K562 (cell line): ENCODE results near the gene POLD1. TPM values are rescaled to one million over a fixed set of nuclear protein-coding genes. Genes with fewer than 3 reads are reported as not detected.

Experiments used
- ATAC-seq: fragments of 200-7000 bp; cut with Tn5 transposase; 3 replicates; pipeline ENCODE4 v1.9.1; 2020; ENCODE audit warnings: moderate library complexity
- BruUV-seq: library from RNA; stranded (reverse); fragments of 400-500 nt; replicated peaks from 2 replicates; lab custom pipeline; 2021; lab: Mats Ljungman, UMichigan
- CTCF ChIA-PET: fragments of 300-600 bp; formaldehyde crosslinking; extraction: SDS; loops from one replicate; lab custom pipeline; 2021; ENCODE audit warnings: low intra/inter-chr PET ratio; lab: Yijun Ruan, JAX
- POLR2A ChIA-PET: fragments of 300-600, 350-650 bp; sonication (Branson Sonifier 250); formaldehyde crosslinking; extraction: SDS; loops from one replicate; lab custom pipeline; 2021; ENCODE audit warnings: antibody characterized with exemption, inconsistent platforms; lab: Yijun Ruan, JAX
- DNase-seq, 4 experiments: peaks; one replicate each; pipeline versions ENCODE4 v3.0.0 to v3.0.0-alpha.2; 2011 to 2018; ENCODE audit warnings: low spot score in 3 of 4, mixed read lengths in 3 of 4; ENCODE audit errors: extremely low read depth in 1 of 4
- FAIRE-seq: peaks from 2 replicates; lab custom pipeline; 2011; peaks lifted over from hg19 to GRCh38; lab: Jason Lieb, UNC
- H2AFZ ChIP-seq: 2 replicates; pipeline ENCODE4 v1.6.0; 2011; ENCODE audit warnings: low read depth, low read length, control low read depth, inconsistent platforms
- H3K27ac ChIP-seq: fragments of 200-600 bp; 3 replicates; pipeline ENCODE4 v1.8.0; 2011; ENCODE audit warnings: low read depth, mild to moderate bottlenecking, control low read depth, inconsistent platforms, low read length, moderate library complexity, mixed read lengths; ENCODE audit errors: extremely low read depth
- H3K27me3 ChIP-seq, 2 experiments: fragments of 300-600 bp in 1 of 2; 2 replicates in 1 of 2; 3 replicates in 1 of 2; pipeline versions ENCODE4 v1.6.0 to v1.8.0; 2011; ENCODE audit warnings: inconsistent platforms in 2 of 2, low read length in 2 of 2, mild to moderate bottlenecking in 1 of 2, mixed read lengths in 1 of 2, moderate library complexity in 1 of 2; ENCODE audit not compliant: control insufficient read depth in 2 of 2, insufficient read depth in 2 of 2
- H3K36me3 ChIP-seq: fragments of 300-600 bp; 3 replicates; pipeline ENCODE4 v1.8.0; 2011; ENCODE audit warnings: mild to moderate bottlenecking, low read length, inconsistent platforms; ENCODE audit not compliant: control insufficient read depth, insufficient read depth
- H3K4me1 ChIP-seq, 2 experiments: fragments of 200-600 bp in 1 of 2; replicated peaks in 1 of 2; 2 replicates in 1 of 2; 3 replicates in 1 of 2; pipeline versions ENCODE4 v1.5.1 to v1.8.0; 2011; ENCODE audit warnings: inconsistent platforms in 2 of 2, low read length in 2 of 2, mild to moderate bottlenecking in 1 of 2, mixed read lengths in 1 of 2, moderate library complexity in 1 of 2; ENCODE audit not compliant: control insufficient read depth in 2 of 2, insufficient read depth in 2 of 2
- H3K4me2 ChIP-seq: 2 replicates; pipeline ENCODE4 v1.6.1; 2011; ENCODE audit warnings: low read length, control low read depth, inconsistent platforms, mixed read lengths; ENCODE audit not compliant: insufficient read depth
- H3K4me3 ChIP-seq: fragments of 200-600 bp; sonication (generic), shearing (Covaris generic); 2 replicates; pipeline ENCODE4 v1.5.1; 2016; ENCODE audit warnings: control low read depth, inconsistent platforms
- H3K79me2 ChIP-seq: fragments of 200-600 bp; 3 replicates; pipeline ENCODE4 v1.8.0; 2011; ENCODE audit warnings: low read length, inconsistent platforms; ENCODE audit not compliant: control insufficient read depth, insufficient read depth
- H3K9ac ChIP-seq, 2 experiments: 2 replicates each; pipeline versions ENCODE4 v1.6.0 to v1.6.1; 2011; ENCODE audit warnings: low read depth in 2 of 2, low read length in 2 of 2, control low read depth in 1 of 2, inconsistent platforms in 1 of 2, mild to moderate bottlenecking in 1 of 2, mixed read lengths in 1 of 2; ENCODE audit not compliant: insufficient read depth in 1 of 2
- H3K9me1 ChIP-seq: one replicate; pipeline ENCODE4 v1.6.0; 2011; ENCODE audit warnings: inconsistent platforms, mild to moderate bottlenecking, low read length, moderate library complexity; ENCODE audit not compliant: control insufficient read depth, insufficient read depth
- H3K9me3 ChIP-seq: replicated peaks from 2 replicates; pipeline ENCODE4 v1.5.1; 2011; ENCODE audit warnings: low read depth, low read length, inconsistent platforms; ENCODE audit not compliant: control insufficient read depth, insufficient read depth
- H4K20me1 ChIP-seq: replicated peaks from 2 replicates; pipeline ENCODE4 v1.6.1; 2011; ENCODE audit warnings: low read length, inconsistent platforms, mixed read lengths; ENCODE audit not compliant: control insufficient read depth, insufficient read depth
- BCLAF1 ChIP-seq, 2 experiments: fragments of 450-650 bp in 1 of 2; IDR thresholded peaks; 2 replicates each; pipeline ENCODE4 v1.6.1; 2011 to 2017; ENCODE audit warnings: low read depth in 2 of 2, antibody characterized with exemption in 1 of 2, borderline replicate concordance in 1 of 2, low read length in 1 of 2, mild to moderate bottlenecking in 1 of 2, mixed read lengths in 1 of 2; ENCODE audit not compliant: control insufficient read depth in 1 of 2
- CBX8 ChIP-seq: fragments of 200-600 bp; sonication (generic); IDR thresholded peaks from 2 replicates; pipeline ENCODE4 v1.6.1; 2012; ENCODE audit warnings: borderline replicate concordance, mixed run types, low read depth, mild to moderate bottlenecking, moderate library complexity, mixed read lengths, low read length, control low read depth, inconsistent platforms; ENCODE audit not compliant: poor library complexity, severe bottlenecking; ENCODE audit errors: extremely low read depth
- ESRRA ChIP-seq: fragments of 450-650 bp; IDR thresholded peaks from 2 replicates; pipeline ENCODE4 v1.6.1; 2014; ENCODE audit warnings: low read depth, mild to moderate bottlenecking, moderate library complexity, borderline replicate concordance
- ETV6 ChIP-seq, 3 experiments: fragments of 150-350 bp in 1 of 3; sonication (generic) in 1 of 3; formaldehyde crosslinking in 1 of 3; IDR thresholded peaks; 2 replicates each; pipeline versions ENCODE4 v1.6.1 to v1.8.0; 2014 to 2022; ENCODE audit warnings: borderline replicate concordance in 2 of 3, low read depth in 2 of 3, antibody characterized with exemption in 1 of 3, low read length in 1 of 3, mild to moderate bottlenecking in 1 of 3, missing genetic modification reagents in 1 of 3
- MYNN ChIP-seq, 2 experiments: sonication (generic); formaldehyde crosslinking in 1 of 2; IDR thresholded peaks; 2 replicates each; pipeline versions ENCODE4 v1.5.0 to v1.6.1; 2016 to 2020; ENCODE audit warnings: antibody characterized with exemption in 1 of 2, missing genetic modification reagents in 1 of 2
- NCOA6 ChIP-seq: fragments of 450-650 bp; IDR thresholded peaks from 2 replicates; pipeline ENCODE4 v1.6.1; 2017; ENCODE audit warnings: mild to moderate bottlenecking
- RBM22 ChIP-seq: fragments of 200-400 bp; formaldehyde crosslinking; IDR thresholded peaks from 2 replicates; pipeline ENCODE4 v1.6.1; 2018; ENCODE audit warnings: low read length, low read depth; ENCODE audit not compliant: poor library complexity, severe bottlenecking
- SOX6 ChIP-seq: fragments of 450-650 bp; IDR thresholded peaks from 2 replicates; pipeline ENCODE4 v1.6.1; 2014; ENCODE audit warnings: mild to moderate bottlenecking
- TEAD1 ChIP-seq, 2 experiments: fragments of 450-650 bp in 1 of 2; sonication (generic) in 1 of 2; formaldehyde crosslinking; IDR thresholded peaks; 2 replicates each; pipeline versions ENCODE4 v1.4.0 to v1.8.0; 2020 to 2022; ENCODE audit warnings: mild to moderate bottlenecking in 2 of 2, missing genetic modification reagents in 1 of 2
- YBX1 ChIP-seq: fragments of 450-650 bp; IDR thresholded peaks from 2 replicates; pipeline ENCODE4 v1.7.1; 2016; ENCODE audit warnings: mild to moderate bottlenecking
- ZNF124 ChIP-seq: sonication (generic); formaldehyde crosslinking; IDR thresholded peaks from 2 replicates; pipeline ENCODE4 v1.8.1; 2022; ENCODE audit warnings: missing genetic modification reagents
- ZNF695 ChIP-seq: fragments of 450-650 bp; formaldehyde crosslinking; IDR thresholded peaks from 2 replicates; pipeline ENCODE4 v1.4.0; 2020; ENCODE audit warnings: mild to moderate bottlenecking, moderate library complexity
- WGBS: fragments of 100-300 bp; shearing (Covaris generic); methylation state at CpG from one replicate; pipeline ENCODE4 v1.1.6; 2016; ENCODE audit warnings: low coverage, mixed read lengths; ENCODE audit not compliant: insufficient coverage; ENCODE audit errors: missing lambda C conversion rate; 5-methylcytosine and 5-hydroxymethylcytosine counted together
- in situ Hi-C: fragments of 300-500 bp; cut with MboI; formaldehyde crosslinking; loops from 4 replicates; pipeline ENCODE4 v1.15.0; 2018; ENCODE audit warnings: inconsistent platforms, mixed read lengths
- intact Hi-C: fragments of 100-400 bp; cut with micrococcal nuclease; formaldehyde crosslinking; loops from 2 replicates; pipeline ENCODE4 v1.14.2; 2022
- polyA plus RNA-seq, 8 experiments: library from polyadenylated mRNA; depleted of rRNA in 4 of 8; stranded (reverse) in 5 of 8; unstranded in 3 of 8; fragments of >200 nt; fragmentation: Nextera tagmentation in 2 of 8; fragmentation: Illumina TruSeq in 1 of 8; extraction: Ambion mirVana in 2 of 8; extraction: Trizol in 1 of 8; gene quantifications; 2 replicates each; pipeline versions ENCODE4 v1.2.1 to v1.2.3, GENCODE V29; 2011 to 2014; ENCODE audit warnings: inconsistent platforms in 1 of 8, missing spikeins in 1 of 8
- total RNA-seq, 7 experiments: library from RNA; depleted of rRNA in 6 of 7; stranded (reverse); fragments of >200 nt in 6 of 7; fragmentation: Illumina TruSeq in 2 of 7; extraction: Trizol in 2 of 7; gene quantifications; 2 replicates each; pipeline versions ENCODE4 v1.2.1 to v1.2.3, GENCODE V29; 2011 to 2021; ENCODE audit warnings: low replicate concordance in 1 of 7

POLD1 gene
- total and polyA plus RNA-seq, 9 of the 15 experiments (the other 6 are each of a cell fraction or from before 2014, with no cell fraction given): 1.3 to 312 (median 47.8) TPM

- Histone ChIP-seq H3K9me3 (no peaks in the 10 kb centered on the region), H3K27me3 (no peaks in the 10 kb centered on the region), H3K9me1 (peaks cover 5% of the 10 kb centered on the region), H2AFZ (peak overlapping the region; percentile 94), H3K27ac (peak overlapping the region; percentile 95), H4K20me1 (no peaks in the 10 kb centered on the region), H3K4me1 (peaks cover 46 to 48% of the 10 kb centered on the region in 2 experiments), H3K4me2 (peak overlapping the region; percentile 94), H3K79me2 (peaks cover 28% of the 10 kb centered on the region), H3K36me3 (no peaks in the 10 kb centered on the region; the same call in 2 of the 3 replicates), H3K9ac (peak overlapping the region; percentile 72 to 94), H3K4me3 (peak overlapping the region; percentile 43)
- intact Hi-C loops: no loop called here
- BruUV-seq: TSS peak; percentile 75
- in situ Hi-C loops: loop anchor here (10.0 kb wide), 1 partner anchor 426 kb away; no protein-coding TSS in a partner anchor
- ChIA-PET CTCF (interaction anchor here (2.0 to 2.5 kb wide), 2 partner anchors 55 to 101 kb away, joined by 5 to 14 read pairs; no protein-coding TSS in a partner anchor), POLR2A (interaction anchor here (1.1 to 2.3 kb wide), 5 partner anchors 10 to 153 kb away, joined by 3 to 11 read pairs (median 5); partner anchors contain the start of genes JOSD2 and NR1H2)
- peak; percentile 79 for FAIRE-seq
- 16% methylated on average over 52 of the region's 54 CpGs for WGBS
- ATAC-seq: peak; percentile 59
- DNase-seq: peak; percentile 92 to 97 (median 96)
- TF ChIP-seq SOX6: no peak
- peak; percentile 82; the same call in 1 of the 2 replicates for TF ChIP-seq ESRRA
- no peak for TF ChIP-seq MYNN (IDR thresholded peaks at IDR 0.05)
- no peak for TF ChIP-seq MYNN (CRISPR knock-in tag; IDR thresholded peaks at IDR 0.05)
- no peak for TF ChIP-seq BCLAF1 (IDR thresholded peaks at IDR 0.05; ENCODE audit: borderline replicate concordance in 1 of 2, control insufficient read depth in 1 of 2, low read depth in 2 of 2, low read length in 1 of 2)
- no peak for TF ChIP-seq CBX8
- 0 out of 2 replicates have a peak, but pooled peaks have one; percentile 78 for TF ChIP-seq ZNF695 (CRISPR knock-in tag)
- no peak for TF ChIP-seq ETV6 (IDR thresholded peaks at IDR 0.05; ENCODE audit: borderline replicate concordance in 1 of 2, low read depth in 2 of 2, low read length in 1 of 2)
- no peak for TF ChIP-seq ETV6 (CRISPR knock-in tag; IDR thresholded peaks at IDR 0.05; ENCODE audit: borderline replicate concordance)
- TF ChIP-seq ZNF124 (CRISPR knock-in tag): no peak
- no peak for TF ChIP-seq YBX1
- TF ChIP-seq RBM22: peak; percentile 33
- no peak for TF ChIP-seq NCOA6
- peak in 1 of 2 experiments; percentile 28; a peak in 1 of 4 replicates for TF ChIP-seq TEAD1 (CRISPR knock-in tag; IDR thresholded peaks at IDR 0.05)
Observed at GRCh38 chr19:50358483-50359327, 25.4 kb upstream of the POLD1 start.
